Measurements from ENCODE around the gene PCP2.

PCP2 gene

DNA sequence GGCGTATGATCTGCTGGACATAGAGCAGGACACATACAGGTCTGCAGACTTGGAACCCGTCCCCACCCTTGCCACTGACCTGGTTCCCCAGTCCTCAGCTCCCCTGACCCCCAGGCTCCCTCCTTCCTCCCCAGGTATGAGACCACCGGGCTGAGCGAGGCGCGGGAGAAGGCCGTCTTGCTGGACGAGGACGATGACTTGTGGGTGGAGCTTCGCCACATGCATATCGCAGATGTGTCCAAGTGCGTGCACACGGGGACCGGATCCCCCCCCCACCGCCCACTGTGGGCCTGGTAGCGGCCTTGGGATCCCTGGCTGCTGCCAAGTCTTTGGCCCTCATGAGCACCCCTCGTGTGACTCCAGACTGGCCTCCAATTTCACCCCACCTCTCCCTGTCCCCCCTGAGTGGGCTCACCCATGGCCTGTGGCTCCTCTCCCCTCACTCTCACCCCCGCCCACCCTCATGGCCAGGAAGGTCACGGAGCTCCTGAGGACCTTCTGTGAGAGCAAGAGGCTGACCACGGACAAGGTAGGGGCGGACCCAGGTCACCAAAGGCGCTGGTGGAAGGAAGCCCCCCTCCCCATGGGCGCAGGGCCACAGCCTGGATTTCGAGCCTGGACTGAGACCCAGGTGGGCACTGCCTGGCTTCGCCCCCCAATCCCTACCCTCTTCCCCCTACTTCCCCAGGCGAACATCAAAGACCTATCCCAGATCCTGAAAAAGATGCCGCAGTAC lies 8.9 kb upstream of the PCP2 start:
- no peak overlapping the region for H2BK120ac ChIP-seq (ENCODE audit: low read depth, low read length)
- H2BK12ac ChIP-seq (ENCODE audit: low read length): no peak overlapping the region
- no peak overlapping the region for H3K18ac ChIP-seq (ENCODE audit: low read length)
- H2AFZ ChIP-seq (ENCODE audit: low read length): no peak overlapping the region
- peaks cover 0 to 18% (median 2%) of the 10 kb centered on the region in 3 experiments for H3K27me3 ChIP-seq (ENCODE audit: control insufficient read depth in 3 of 3, insufficient read depth in 3 of 3, low read depth in 1 of 3, low read length in 3 of 3)
- peak overlapping the region; percentile 82 for H2BK5ac ChIP-seq (ENCODE audit: low read length)
- H3K4me3 ChIP-seq (ENCODE audit: low read length in 2 of 2): no peak overlapping the region
- peak overlapping the region; percentile 4 for H3K9ac ChIP-seq (ENCODE audit: low read depth, low read length, poor library complexity)
- no peak overlapping the region for H3K4ac ChIP-seq (ENCODE audit: low read length)
- H2AK5ac ChIP-seq (ENCODE audit: low read depth, low read length): peak overlapping the region; percentile 37
- H3K14ac ChIP-seq (ENCODE audit: low read length): peak overlapping the region; percentile 56
- peaks cover 0 to 3% of the 10 kb centered on the region in 2 donors for H3K4me1 ChIP-seq (ENCODE audit: control insufficient read depth in 2 of 2, insufficient read depth in 1 of 2, low read depth in 1 of 2, low read length in 2 of 2)
- peaks cover 0 to 8% of the 10 kb centered on the region in 2 donors for H3K9me3 ChIP-seq (replicated peaks in 1 of 2; ENCODE audit: control insufficient read depth in 2 of 2, insufficient read depth in 1 of 2, low read depth in 1 of 2, low read length in 2 of 2)
- no CpG with 5 or more reads among the region's 27 CpGs for WGBS, 2 donors (ENCODE audit: extremely low coverage in 2 of 2, insufficient read length in 2 of 2, insufficient replicate concordance in 1 of 2)
- peak overlapping the region; percentile 55 for H3K23ac ChIP-seq (ENCODE audit: low read depth, low read length, poor library complexity)
- no peak overlapping the region for H4K91ac ChIP-seq (ENCODE audit: low read depth, low read length, poor library complexity)
- no peak overlapping the region for H3K4me2 ChIP-seq (ENCODE audit: insufficient read depth, low read length, poor library complexity, severe bottlenecking)
- no peak for DNase-seq (ENCODE audit: low spot score)
- H2BK15ac ChIP-seq (ENCODE audit: low read length): no peak overlapping the region
- peaks cover 0 to 3% of the 10 kb centered on the region in 2 donors for H3K36me3 ChIP-seq (replicated peaks in 1 of 2; ENCODE audit: control insufficient read depth in 2 of 2, insufficient read depth in 2 of 2, low read length in 2 of 2)
- no peak overlapping the region for H3K27ac ChIP-seq (replicated peaks; ENCODE audit: low read length)
- no peak overlapping the region for H4K8ac ChIP-seq (ENCODE audit: low read depth, low read length)
- peaks cover 5% of the 10 kb centered on the region for H3K79me1 ChIP-seq (ENCODE audit: low read depth, low read length)

DNA sequence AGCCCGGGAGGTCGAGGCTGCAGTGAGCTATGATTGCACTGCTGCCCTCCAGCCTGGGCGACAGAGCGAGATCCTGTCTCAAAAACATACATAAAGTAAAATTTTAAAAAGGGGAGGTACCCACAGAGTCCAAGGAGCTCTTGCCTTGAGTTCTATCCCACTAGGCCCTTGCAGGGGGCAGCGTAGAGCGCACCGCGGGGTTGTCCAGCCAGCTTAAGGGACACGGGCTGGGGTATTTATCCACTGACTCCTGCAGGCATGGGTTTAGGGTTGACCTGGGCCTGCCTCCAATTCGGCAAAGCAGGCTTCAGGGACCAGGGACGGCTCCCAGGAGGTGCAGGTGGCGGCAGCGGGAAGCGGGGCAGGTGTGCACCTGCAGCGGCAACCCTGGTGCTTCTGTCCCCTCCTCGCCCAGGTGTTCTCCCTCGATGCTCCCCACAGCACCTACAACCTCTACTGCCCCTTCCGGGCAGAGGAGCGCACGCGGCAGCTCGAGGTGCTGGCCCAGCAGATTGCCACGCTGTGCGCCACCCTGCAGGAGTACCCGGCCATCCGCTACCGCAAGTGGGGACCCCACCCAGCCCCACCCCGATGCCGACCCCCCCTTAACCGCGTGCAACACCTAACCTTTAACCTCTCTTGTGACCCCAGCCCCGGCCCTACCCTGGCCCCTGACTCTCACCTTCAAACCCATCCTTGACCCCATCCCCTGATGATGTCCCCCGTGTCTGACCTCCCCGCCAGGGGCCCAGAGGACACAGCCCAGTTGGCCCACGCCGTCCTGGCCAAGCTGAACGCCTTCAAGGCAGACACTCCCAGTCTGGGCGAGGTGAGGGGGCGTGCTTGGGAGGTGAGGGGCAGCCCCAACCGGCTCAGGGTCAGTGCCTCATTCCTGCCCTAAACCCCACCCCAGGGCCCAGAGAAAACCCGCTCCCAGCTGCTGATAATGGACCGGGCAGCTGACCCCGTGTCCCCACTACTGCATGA lies 8.1 kb upstream of the PCP2 start:
- peak overlapping the region; percentile 82 for H2BK5ac ChIP-seq (ENCODE audit: low read length)
- peak overlapping the region; percentile 55 for H3K23ac ChIP-seq (ENCODE audit: low read depth, low read length, poor library complexity)
- H3K36me3 ChIP-seq (replicated peaks in 1 of 2; ENCODE audit: control insufficient read depth in 2 of 2, insufficient read depth in 2 of 2, low read length in 2 of 2): peaks cover 0 to 3% of the 10 kb centered on the region in 2 donors
- peaks cover 5% of the 10 kb centered on the region for H3K79me1 ChIP-seq (ENCODE audit: low read depth, low read length)
- no peak overlapping the region for H2BK120ac ChIP-seq (ENCODE audit: low read depth, low read length)
- no peak overlapping the region for H3K18ac ChIP-seq (ENCODE audit: low read length)
- peaks cover 0 to 5% of the 10 kb centered on the region in 2 donors for H3K4me1 ChIP-seq (ENCODE audit: control insufficient read depth in 2 of 2, insufficient read depth in 1 of 2, low read depth in 1 of 2, low read length in 2 of 2)
- H3K4me2 ChIP-seq (ENCODE audit: insufficient read depth, low read length, poor library complexity, severe bottlenecking): no peak overlapping the region
- H4K91ac ChIP-seq (ENCODE audit: low read depth, low read length, poor library complexity): no peak overlapping the region
- no peak overlapping the region for H3K4ac ChIP-seq (ENCODE audit: low read length)
- no CpG with 5 or more reads among the region's 43 CpGs for WGBS, 2 donors (ENCODE audit: extremely low coverage in 2 of 2, insufficient read length in 2 of 2, insufficient replicate concordance in 1 of 2)
- no peak overlapping the region for H3K9ac ChIP-seq (ENCODE audit: low read depth, low read length, poor library complexity)
- no peak overlapping the region for H3K4me3 ChIP-seq (ENCODE audit: low read length in 2 of 2)
- H3K27ac ChIP-seq (replicated peaks; ENCODE audit: low read length): no peak overlapping the region
- no peak overlapping the region for H4K8ac ChIP-seq (ENCODE audit: low read depth, low read length)
- no peak overlapping the region for H2BK12ac ChIP-seq (ENCODE audit: low read length)
- no peak for DNase-seq (ENCODE audit: low spot score)
- H2AK5ac ChIP-seq (ENCODE audit: low read depth, low read length): no peak overlapping the region
- H3K9me3 ChIP-seq (replicated peaks in 1 of 2; ENCODE audit: control insufficient read depth in 2 of 2, insufficient read depth in 1 of 2, low read depth in 1 of 2, low read length in 2 of 2): peaks cover 0 to 8% of the 10 kb centered on the region in 2 donors
- H2AFZ ChIP-seq (ENCODE audit: low read length): no peak overlapping the region
- H3K14ac ChIP-seq (ENCODE audit: low read length): peak overlapping the region; percentile 56
- no peak overlapping the region for H2BK15ac ChIP-seq (ENCODE audit: low read length)
- peaks cover 0 to 21% (median 2%) of the 10 kb centered on the region in 3 experiments for H3K27me3 ChIP-seq (ENCODE audit: control insufficient read depth in 3 of 3, insufficient read depth in 3 of 3, low read depth in 1 of 3, low read length in 3 of 3)

DNA sequence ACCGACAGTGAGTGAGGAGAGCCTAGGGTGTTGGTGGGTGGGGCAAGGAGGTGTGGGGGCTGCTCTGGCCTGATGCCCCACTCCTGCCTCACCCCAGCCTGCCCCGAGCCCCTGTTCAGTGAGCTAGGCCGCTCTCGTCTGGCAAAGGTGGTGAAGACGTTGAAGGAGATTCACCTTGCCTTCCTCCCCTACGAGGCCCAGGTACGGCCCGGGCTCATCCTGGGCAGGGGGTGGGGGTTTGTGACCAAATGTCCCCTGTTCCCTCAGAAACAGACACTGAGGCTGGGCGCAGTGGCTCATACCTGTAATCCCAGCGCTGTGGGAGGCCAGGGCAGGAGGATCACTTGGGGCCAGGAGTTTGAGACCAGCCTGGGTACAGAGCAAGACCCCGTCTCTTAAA lies 7.3 kb upstream of the PCP2 start:
- Histone ChIP-seq H2AK5ac (ENCODE audit: low read depth, low read length) (peak overlapping the region; percentile 52), H2AFZ (ENCODE audit: low read length) (no peak overlapping the region), H3K18ac (ENCODE audit: low read length) (no peak overlapping the region), H2BK5ac (ENCODE audit: low read length) (no peak overlapping the region), H3K4me3 (ENCODE audit: low read length in 2 of 2) (no peak overlapping the region), H4K91ac (ENCODE audit: low read depth, low read length, poor library complexity) (no peak overlapping the region), H2BK120ac (ENCODE audit: low read depth, low read length) (no peak overlapping the region), H3K27me3 (ENCODE audit: control insufficient read depth in 3 of 3, insufficient read depth in 3 of 3, low read depth in 1 of 3, low read length in 3 of 3) (peaks cover 0 to 21% (median 7%) of the 10 kb centered on the region in 3 experiments), H3K4ac (ENCODE audit: low read length) (no peak overlapping the region), H3K4me2 (ENCODE audit: insufficient read depth, low read length, poor library complexity, severe bottlenecking) (no peak overlapping the region), H3K79me1 (ENCODE audit: low read depth, low read length) (peaks cover 5% of the 10 kb centered on the region), H4K8ac (ENCODE audit: low read depth, low read length) (no peak overlapping the region), H3K27ac (replicated peaks; ENCODE audit: low read length) (no peak overlapping the region), H3K4me1 (ENCODE audit: control insufficient read depth in 2 of 2, insufficient read depth in 1 of 2, low read depth in 1 of 2, low read length in 2 of 2) (peaks cover 0 to 7% of the 10 kb centered on the region in 2 donors), H2BK15ac (ENCODE audit: low read length) (no peak overlapping the region), H3K9ac (ENCODE audit: low read depth, low read length, poor library complexity) (no peak overlapping the region), H3K14ac (ENCODE audit: low read length) (no peak overlapping the region), H2BK12ac (ENCODE audit: low read length) (no peak overlapping the region), H3K23ac (ENCODE audit: low read depth, low read length, poor library complexity) (no peak overlapping the region), H3K9me3 (replicated peaks in 1 of 2; ENCODE audit: control insufficient read depth in 2 of 2, insufficient read depth in 1 of 2, low read depth in 1 of 2, low read length in 2 of 2) (peaks cover 0 to 8% of the 10 kb centered on the region in 2 donors), H3K36me3 (replicated peaks in 1 of 2; ENCODE audit: control insufficient read depth in 2 of 2, insufficient read depth in 2 of 2, low read length in 2 of 2) (peaks cover 0 to 3% of the 10 kb centered on the region in 2 donors)
- WGBS, 2 donors (ENCODE audit: extremely low coverage in 2 of 2, insufficient read length in 2 of 2, insufficient replicate concordance in 1 of 2): no CpG with 5 or more reads among the region's 11 CpGs
- no peak for DNase-seq (ENCODE audit: low spot score)
